ENCODE measurements around the gene CAMTA1.

CAMTA1 gene

DNA sequence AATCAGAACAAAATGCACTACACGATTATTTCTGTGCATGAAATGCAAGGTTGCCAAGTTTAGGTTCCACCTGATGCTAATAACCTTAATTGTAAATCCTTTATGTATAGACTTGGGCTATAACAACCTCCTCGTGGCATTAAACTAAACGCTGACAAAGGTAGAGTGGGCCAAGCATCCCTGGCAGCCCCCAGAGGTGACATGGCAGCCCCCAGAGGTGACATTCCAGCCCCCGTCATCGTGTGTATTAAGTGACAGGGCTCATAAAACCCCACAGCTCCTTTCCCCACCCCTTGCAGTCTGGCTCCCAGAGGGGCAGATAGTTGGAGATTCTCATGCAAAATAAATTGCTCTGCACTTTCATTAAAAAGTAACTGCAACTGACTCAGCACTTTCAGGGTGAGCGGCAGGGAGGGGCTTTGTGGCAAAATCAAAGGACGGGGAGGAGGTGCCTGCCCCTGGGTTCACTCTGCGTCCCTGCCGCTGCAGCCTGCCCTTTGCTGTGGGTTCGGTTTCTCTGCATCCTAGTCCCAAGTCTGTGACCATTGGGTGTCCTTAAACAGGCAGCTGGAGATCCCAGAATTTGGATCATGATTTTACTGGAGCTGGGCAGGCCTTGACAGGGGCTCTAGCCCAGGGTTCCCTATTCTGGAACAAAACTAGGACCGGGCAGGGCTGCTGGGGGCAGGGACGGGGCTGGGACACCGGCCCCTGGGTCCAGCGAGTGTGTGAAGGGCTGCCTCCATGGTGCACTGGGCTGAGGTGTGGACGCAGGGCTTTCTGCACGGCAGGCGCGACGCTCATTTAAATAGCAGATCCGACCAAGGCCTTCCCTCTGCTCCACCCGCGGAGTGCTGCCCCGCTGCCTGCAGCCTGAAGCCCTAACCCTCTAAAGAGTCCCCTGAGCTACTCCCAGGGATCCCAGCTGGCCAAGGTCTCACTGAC, 751.0 kb downstream of the CAMTA1 start:
- no peak for DNase-seq

DNA sequence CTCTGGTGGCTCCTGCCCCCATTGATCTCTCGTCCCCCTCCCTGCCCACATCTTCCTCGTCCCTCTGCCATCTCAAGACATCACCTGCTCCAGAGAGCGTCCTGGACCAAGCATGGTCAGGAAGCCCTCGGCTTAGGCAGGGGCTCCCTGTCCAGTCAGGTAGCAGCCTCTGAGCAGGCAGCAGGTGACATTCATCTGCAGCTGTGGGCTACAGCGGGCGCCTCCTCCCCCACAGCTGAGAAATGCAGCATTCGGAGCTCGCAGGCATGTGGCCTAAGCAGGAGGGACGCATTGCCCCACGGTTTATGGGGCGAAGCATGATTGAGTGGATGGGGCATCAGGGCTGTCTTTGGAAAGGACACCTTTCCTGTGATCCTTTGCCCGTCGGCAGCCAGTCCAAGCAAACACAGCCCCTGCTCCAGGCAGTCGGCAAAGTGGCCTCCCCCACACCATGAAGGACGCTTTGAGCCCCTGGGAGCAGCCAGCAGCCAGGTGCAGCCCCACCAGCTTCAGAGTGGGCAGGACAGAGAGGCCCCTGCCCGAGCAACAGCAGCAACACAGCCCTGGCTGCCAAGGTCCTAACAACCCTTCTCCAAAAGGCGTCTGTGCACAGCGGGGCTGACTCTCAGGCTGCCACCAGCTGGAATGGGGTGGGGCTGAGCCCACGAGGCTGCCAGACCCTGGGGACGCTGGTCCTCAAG, 751.8 kb downstream of the CAMTA1 start:
- no peak for DNase-seq

- DNase-seq = no peak
These were observed 752.8 kb downstream of the CAMTA1 start for GRCh38 chr1:7538033-7538432.

DNA sequence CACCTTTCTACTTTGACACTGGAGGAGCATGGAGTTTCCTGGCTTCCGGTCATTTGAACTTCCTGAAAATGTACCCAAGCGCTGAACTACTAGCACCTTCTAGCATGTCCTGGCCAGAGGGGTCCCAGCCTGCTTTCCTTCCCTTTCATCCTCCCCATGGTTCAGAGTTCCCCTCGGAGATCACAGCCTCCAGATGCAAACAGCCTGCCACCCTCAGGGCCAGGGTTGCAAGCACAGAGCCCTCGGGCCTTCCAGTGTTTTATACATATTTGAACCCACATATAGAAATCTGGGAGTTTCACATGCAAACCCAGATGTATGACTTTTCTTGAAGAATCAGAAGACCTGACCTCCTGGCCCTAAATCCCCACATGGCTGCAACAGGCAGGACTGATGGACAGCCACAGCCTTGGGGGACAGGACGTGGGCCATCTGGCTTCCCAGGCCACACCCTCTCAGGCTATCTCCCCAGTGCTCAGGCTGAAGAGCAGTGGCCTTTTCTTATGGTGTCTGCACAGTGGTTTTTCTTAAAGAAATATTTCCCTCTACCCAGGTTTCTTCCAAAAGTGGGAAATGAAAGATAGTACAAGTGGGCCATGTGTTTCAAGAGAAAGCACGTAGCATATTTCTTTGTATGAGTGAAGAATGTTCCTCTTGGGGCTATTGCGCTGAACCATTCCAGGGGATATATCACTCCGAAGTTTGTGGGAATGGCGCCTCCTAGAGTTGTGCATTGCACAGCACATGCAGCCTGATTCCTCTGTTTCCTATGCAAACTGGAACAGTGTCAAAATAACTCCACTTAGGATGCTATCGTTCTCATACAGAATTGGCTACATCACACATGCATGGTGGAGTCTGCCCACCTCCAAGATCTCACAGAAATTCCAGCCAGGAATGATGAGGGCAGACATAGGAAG, 753.9 kb downstream of the CAMTA1 start:
- no peak for DNase-seq

DNA sequence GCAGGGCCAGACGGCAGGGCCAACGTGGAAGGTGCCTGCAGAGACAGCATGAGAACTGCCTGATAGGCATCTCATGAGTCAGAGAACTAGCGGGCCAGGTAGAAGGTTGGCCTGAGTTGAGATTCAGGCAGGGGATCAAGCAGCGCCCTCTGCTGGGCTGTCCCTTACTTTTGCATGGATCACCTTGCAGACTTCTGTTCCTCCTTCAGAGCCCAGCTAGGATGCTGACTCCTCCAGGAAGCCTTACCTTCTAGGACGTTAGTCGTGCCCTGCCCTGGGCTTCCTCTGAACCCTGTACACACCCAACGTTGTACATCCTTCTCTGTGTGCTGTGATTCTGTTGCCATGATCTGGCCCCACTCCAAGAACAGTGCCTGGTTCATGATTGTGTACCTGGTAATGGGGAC, 754.5 kb downstream of the CAMTA1 start:
- DNase-seq = peak; percentile 34

DNA sequence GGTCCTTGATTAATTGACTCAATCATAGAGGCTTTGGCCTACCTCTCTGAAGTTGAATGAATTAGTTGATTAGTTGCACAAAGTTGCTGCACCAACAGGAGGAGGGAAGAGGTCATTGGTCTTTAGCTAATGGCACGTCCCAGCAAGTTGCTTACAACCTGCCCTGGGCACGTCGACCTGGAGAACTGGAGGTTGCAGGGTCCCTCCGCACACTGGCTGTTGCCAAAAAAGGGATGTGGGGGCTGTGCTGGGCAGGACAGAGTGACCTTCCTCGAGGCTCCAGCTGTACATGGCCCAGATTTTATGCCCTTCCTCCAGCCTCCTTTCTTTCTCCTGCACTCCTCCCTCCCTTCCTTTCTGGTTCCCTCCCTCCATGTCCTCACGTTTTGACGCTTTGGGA, 755.6 kb downstream of the CAMTA1 start:
- no peak for DNase-seq

GRCh38 chr1:7541629-7542028, 756.4 kb downstream of the CAMTA1 start:
- no peak for DNase-seq

DNA sequence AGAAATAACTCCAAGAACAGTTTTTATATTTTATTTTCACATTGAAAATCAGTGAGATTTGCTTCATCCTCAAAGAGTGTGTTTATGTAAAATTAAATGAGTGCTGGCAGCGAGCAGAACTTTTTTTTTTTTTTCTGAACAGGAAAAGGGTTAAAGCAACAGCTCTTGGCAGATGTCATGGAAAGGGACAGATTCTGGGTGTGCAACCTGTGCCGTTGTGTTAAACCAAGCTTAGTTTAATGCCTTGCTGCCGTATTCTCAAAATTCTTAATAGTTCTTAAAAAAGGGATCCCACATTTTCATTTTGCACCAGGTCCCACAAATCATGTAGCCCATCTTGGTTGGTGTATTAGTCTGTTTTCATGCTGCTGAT, 758.5 kb downstream of the CAMTA1 start:
- DNase-seq = no peak

GRCh38 chr1:7549277-7550161, 764.3 kb downstream of the CAMTA1 start:
- DNase-seq = peak; percentile 40

DNA sequence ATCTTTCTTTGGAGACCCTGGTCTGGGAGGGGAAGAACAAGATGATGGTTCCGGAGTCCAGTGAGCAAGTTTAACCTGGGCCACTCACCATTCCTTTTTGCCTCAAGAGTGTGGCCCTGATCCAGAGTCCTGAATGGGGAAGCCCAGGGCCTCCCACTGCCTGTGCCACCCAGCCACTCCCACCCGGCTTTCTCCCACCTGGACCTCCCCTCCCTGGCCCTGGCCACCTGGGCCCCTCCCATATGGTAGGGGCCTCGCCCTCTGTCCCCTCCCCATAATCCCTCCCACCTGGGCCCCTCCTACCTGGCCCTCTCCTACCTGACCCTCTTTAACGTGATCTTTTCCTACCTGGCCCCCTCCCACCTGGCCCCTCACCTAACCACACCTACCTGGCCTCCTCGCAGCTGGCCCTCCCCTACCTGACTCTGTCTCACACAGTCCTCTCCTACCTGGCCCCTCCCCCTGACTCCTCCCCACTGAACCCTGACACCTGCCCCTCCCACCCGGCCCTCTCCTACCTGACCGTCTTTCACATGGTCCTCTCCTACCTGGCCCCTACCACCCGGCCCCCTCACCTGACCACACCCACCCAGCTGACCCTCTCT, 765.1 kb downstream of the CAMTA1 start:
- DNase-seq = no peak

- DNase-seq = no peak
These were observed 765.7 kb downstream of the CAMTA1 start for GRCh38 chr1:7550981-7551380.

DNA sequence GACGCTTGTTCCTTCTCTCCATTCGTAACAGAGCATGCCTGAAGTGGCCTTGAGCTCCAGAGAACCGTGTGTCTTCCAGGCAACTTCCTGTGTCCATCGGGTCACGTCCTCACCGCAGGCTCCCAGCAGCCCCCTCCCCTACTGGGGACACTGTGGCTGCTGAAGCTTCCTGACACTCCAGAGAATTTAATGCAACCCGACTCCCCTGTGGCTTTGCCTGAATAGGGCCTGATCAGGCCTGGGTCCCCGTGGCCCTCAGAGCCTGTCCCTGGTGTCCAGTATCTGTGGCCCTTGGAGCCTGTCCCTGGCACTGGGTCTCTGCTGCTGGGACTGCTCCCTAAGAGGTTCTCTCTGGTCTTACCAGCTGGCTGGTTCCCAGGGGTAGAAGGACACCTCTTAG, 766.2 kb downstream of the CAMTA1 start:
- DNase-seq = no peak

DNA sequence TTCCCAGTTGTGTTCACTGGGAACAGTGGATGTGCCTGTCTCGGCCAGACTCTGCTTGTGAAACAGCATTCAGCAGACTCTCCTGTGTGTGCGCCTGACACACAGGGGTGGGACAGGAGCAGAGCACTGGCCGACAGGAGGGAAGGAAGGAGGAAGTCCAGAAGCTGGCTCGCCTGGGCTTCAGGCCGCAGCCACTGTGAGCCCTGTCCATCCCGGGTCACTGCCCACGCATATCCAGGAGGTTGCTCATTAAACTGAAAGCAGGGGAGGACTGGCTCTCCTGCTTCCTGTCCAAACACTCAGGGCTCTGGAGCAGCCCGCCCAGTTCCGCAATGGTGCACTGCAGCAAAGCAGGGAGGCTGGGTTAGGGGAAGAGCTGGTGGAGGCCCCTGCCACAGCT, 767.1 kb downstream of the CAMTA1 start:
- DNase-seq = no peak

DNA sequence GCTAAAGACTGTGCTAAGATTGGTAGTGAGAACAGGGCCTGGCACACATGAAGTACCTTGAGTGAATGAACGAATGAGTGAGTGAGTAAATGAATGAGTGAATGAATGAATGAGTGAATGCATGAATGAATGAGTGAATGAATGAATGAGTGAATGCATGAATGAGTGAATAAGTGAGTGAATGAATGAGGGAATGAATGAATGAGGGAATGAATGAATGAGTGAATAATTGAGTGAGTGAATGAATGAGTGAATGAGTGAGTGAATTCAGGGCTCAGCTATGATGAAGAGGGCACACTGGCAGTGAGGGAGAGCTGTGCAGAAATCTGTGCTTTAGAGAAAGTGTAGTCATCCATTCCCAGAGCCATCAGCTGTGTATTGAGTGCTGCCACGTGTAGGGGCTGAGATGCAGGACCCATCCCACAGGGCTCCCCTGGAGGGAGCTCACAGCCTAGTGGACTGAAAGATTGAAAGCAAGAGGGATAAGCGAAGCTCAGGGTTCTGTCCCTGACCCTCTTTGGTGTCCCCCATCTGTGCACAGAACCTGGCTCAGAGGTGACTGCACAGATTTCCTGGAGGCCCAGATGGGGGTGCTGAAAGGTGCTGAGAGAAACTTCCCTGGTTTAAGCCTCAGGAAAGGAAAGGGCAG, 767.9 kb downstream of the CAMTA1 start:
- DNase-seq = no peak

GRCh38 chr1:7554385-7555235, 769.4 kb downstream of the CAMTA1 start:
- no peak for DNase-seq

DNA sequence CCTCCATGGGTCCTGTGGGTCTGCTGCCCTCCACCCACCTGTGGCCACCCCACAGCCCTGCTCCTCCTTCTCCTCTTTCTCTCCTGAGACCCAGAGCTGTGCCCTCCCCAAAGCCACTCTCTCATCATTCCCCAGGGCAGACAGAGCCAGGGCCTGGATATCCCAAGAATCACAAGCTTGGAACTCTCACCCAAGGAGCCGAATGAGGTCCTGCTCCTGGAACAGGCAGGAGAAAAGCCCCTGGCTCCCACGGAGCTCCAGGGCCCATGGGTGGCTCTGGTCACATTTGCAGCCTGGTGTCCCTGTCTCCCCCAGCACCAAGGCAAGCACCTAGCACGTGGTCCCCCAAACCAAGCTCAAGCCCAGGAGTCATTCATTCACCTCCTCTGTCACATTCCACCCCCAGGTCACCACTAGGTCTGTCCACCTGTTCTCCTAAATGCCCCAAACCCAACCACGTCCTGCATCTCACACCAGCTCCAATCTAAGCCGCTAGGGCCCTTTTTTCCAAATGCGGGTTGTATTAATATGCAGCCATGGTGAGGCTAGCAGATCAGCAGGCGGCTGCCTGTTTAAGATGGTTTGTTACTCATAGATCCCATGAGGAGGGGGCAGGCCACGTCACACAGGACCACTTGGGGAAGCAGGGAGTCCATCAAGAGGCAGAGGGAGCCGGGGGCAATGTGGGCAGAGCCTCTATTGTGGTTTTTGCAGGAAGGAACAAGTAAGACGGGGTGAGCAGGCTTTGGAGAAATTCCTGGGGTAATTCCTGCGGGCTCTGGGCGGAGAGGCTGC, 770.3 kb downstream of the CAMTA1 start:
- no peak for DNase-seq

DNA sequence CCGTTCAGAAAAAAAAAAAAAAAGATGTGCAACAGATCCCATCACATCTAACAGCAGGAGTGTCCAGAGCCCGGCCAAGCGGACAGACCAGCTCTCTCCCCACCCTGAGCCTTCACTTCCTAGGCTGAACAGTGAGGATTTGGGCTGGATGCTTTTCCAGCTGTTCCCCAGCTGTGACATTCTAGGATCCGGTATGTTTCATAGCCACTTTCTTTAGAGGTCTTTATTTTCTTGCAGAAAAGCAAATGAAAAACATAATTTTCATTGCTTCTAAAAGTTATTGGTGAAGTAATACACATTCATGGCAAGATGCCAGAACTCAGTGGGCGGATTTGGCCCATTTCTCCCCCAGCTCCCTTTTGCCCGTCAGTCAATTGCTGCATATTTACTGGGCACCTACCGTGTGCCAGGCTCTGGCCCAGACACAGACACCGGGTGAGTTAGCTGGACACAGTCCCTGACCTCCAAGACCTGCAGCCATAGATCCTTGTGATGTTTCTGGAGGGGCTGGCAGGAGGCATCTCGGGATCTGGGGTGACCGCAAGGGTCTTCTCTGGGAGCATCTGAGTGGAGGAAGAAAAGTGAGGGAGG, 772.1 kb downstream of the CAMTA1 start:
- DNase-seq = no peak

GRCh38 chr1:7558041-7558461, 772.8 kb downstream of the CAMTA1 start:
- DNase-seq = no peak

DNA sequence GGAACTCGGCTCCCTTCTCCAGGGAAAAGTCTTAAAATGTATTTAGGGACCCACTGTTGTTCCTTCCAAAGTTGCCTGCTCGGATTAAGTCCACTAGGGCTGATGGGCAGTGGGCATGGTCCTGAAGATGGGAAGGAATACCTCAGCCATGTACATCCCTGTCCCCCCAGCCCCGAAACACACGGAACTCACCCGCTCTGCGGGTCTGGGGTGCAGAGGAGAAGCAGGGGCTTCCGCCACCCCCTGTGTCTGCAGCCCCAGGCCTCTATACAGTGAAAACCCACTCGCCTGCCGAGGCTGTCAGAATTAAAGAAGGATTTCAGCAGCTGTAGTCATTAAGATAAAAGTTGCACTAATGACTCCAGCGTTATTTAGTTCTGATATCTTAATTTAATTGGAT, 773.2 kb downstream of the CAMTA1 start:
- DNase-seq = no peak

Data from 8988T (cell line).